Fibroblast of mammary gland (primary cell): ENCODE measurements around the gene SLC25A31.

ENCODE experiments used
- DNase-seq: peaks from one replicate; pipeline ENCODE4 v3.0.0-alpha.2; 2010; ENCODE audit warnings: low read depth
- H3K4me3 ChIP-seq: 2 replicates; pipeline ENCODE4 v1.5.1; 2011; ENCODE audit warnings: low read depth, mild to moderate bottlenecking, low read length, moderate library complexity; ENCODE audit not compliant: control insufficient read depth
- CTCF ChIP-seq: conservative IDR thresholded peaks from 2 replicates; pipeline ENCODE4 v1.5.1; 2011; ENCODE audit warnings: low read depth, low read length, inconsistent platforms; ENCODE audit not compliant: control insufficient read depth, insufficient read depth

SLC25A31 gene

GRCh38 chr4:127772769-127773671 is 42.8 kb downstream of the SLC25A31 start:
- no peak overlapping the region for H3K4me3 ChIP-seq
- no peak for TF ChIP-seq CTCF
- no peak for DNase-seq

GRCh38 chr4:127775843-127776242 is 45.6 kb downstream of the SLC25A31 start:
- H3K4me3 ChIP-seq: no peak overlapping the region
- no peak for DNase-seq
- TF ChIP-seq CTCF: no peak

DNA sequence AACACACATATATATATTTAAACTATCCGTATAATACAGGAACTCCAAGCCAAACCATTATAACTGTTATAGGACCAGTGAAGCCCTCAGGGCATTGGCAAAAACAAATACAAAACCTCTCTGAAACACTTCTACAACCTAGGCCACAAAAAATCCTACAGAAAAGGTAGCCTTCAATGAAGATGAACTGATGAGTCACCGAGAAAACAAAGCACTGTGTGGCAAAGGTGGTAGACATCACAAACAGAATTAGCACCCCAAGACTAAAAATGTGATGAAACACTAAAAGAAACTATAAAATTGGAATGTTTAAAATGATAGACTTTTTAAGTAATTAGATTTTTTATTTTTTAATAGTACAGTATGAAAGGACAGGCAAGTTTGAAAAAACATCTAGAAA is 46.4 kb downstream of the SLC25A31 start:
- H3K4me3 ChIP-seq: no peak overlapping the region
- TF ChIP-seq CTCF: no peak
- no peak for DNase-seq

DNA sequence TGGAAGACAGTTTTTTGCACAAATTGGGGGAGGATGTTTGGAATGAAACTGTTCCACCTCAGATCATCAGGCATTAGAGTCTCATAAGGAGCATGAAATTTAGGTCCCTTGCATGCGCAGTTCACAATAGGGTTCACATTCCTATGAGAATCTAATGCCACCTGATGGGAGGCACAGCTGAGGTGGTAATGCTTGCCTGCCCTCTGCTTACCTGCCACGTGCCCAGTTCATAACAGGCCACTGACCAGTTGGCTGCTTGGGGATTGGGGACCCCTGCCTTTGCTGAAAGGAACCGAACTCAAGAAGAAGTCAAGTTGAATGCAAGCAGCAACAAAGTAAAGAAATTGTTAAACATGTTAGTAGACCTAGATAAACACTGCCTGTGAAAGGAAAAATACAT is 47.3 kb downstream of the SLC25A31 start:
- no peak for DNase-seq
- no peak overlapping the region for H3K4me3 ChIP-seq
- TF ChIP-seq CTCF: no peak

- TF ChIP-seq CTCF: no peak
- no peak for DNase-seq
- H3K4me3 ChIP-seq: no peak overlapping the region
These were observed 47.9 kb downstream of the SLC25A31 start for GRCh38 chr4:127778102-127778501.

DNA sequence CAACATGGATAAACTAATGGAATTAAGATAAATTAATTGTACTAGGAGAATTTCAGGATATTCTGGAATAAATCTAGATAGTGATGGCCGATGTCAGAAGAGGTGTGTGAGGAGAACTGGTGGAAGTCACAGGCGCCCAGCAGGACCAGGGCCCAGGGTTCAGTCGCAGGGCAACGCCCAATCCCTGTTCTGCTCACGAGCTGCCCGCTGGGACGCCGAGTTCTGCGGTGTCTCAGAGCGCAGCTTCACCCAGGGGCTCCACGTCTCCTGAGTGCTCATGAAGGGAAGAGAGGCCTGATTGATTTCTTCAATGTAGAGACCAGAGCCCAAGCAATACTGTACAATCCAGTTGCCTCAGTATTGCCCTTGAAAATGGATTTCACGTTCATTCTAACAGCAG is 50.4 kb downstream of the SLC25A31 start:
- H3K4me3 ChIP-seq: no peak overlapping the region
- DNase-seq: no peak
- no peak for TF ChIP-seq CTCF
